ENCODE results near the gene SP7.
A peak's percentile ranks its signal among the peaks of the same experiment; 100 is the strongest.

The SP7 gene

DNA sequence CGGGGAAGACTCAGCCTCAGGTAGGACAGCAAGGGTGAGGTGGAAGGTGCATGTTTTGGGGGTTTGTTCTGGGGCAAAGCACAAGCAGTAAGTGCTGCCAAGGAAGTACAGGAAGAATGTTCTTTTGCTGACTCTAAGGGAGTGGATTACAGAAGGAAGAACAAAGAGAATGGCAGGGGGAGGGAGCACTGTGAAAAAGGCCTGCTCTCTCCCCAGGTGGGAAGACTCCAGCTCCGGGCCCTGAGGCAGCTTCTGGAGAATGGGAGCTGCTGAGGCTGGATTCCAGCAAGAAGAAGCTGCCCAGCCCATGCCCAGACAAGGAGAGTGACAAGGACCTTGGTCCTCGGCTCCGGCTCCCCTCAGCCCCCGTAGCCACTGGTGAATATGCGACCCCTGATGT lies 47.8 kb downstream of the SP7 start:
- no peak overlapping the region for H3K4me3 ChIP-seq (ENCODE audit: low read depth, low read length)
- DNase-seq (ENCODE audit: low read depth), result no peak
- TF ChIP-seq, protein P1, sequence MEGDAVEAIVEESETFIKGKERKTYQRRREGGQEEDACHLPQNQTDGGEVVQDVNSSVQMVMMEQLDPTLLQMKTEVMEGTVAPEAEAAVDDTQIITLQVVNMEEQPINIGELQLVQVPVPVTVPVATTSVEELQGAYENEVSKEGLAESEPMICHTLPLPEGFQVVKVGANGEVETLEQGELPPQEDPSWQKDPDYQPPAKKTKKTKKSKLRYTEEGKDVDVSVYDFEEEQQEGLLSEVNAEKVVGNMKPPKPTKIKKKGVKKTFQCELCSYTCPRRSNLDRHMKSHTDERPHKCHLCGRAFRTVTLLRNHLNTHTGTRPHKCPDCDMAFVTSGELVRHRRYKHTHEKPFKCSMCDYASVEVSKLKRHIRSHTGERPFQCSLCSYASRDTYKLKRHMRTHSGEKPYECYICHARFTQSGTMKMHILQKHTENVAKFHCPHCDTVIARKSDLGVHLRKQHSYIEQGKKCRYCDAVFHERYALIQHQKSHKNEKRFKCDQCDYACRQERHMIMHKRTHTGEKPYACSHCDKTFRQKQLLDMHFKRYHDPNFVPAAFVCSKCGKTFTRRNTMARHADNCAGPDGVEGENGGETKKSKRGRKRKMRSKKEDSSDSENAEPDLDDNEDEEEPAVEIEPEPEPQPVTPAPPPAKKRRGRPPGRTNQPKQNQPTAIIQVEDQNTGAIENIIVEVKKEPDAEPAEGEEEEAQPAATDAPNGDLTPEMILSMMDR (IDR thresholded peaks at IDR 0.05; ENCODE audit: low read depth, low read length, missing control alignments), result no peak

DNA sequence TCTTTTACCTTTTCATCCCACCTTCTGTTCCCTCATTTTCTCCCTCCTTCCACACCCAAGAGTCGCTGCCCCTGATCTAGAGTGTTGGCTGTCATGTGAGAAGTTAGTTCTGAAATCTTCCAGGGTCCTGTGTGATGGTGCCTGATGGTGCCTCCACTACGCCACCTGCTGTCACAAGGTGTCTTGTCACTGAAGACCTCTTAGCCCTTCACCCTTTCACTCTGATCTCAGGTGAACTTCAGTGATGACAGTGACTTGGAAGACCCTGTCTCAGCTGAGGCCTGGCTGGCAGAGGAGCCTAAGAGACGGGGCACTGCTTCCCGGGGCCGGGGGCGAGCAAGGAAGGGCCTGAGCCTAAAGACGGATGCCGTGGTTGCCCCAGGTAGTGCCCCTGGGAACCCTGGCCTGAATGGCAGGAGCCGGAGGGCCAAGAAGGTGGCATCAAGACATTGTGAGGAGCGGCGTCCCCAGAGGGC lies 48.4 kb downstream of the SP7 start:
- TF ChIP-seq, protein P1 (IDR thresholded peaks at IDR 0.05; ENCODE audit: low read depth, low read length, missing control alignments), result peak; percentile 80
- no peak overlapping the region for H3K4me3 ChIP-seq (ENCODE audit: low read depth, low read length)
- peak; percentile 39 for DNase-seq (ENCODE audit: low read depth)

DNA sequence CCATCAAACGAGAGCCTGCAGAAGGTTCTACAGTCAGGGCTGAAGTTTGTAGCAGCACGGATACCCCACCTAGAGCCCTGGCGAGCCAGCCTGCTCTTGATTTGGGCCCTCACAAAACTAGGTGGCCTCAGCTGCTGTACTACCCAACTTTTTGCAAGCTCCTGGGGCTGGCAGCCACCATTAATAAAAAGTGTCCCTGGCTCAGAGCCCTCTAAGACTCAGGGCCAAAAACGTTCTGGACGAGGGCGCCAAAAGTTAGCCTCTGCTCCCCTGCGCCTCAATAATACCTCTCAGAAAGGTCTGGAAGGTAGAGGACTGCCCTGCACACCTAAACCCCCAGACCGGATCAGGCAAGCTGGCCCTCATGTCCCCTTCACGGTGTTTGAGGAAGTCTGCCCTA lies 49.7 kb downstream of the SP7 start:
- DNase-seq (ENCODE audit: low read depth), result no peak
- TF ChIP-seq, protein P1 (IDR thresholded peaks at IDR 0.05; ENCODE audit: low read depth, low read length, missing control alignments), result no peak
- H3K4me3 ChIP-seq (ENCODE audit: low read depth, low read length), result no peak overlapping the region

DNA sequence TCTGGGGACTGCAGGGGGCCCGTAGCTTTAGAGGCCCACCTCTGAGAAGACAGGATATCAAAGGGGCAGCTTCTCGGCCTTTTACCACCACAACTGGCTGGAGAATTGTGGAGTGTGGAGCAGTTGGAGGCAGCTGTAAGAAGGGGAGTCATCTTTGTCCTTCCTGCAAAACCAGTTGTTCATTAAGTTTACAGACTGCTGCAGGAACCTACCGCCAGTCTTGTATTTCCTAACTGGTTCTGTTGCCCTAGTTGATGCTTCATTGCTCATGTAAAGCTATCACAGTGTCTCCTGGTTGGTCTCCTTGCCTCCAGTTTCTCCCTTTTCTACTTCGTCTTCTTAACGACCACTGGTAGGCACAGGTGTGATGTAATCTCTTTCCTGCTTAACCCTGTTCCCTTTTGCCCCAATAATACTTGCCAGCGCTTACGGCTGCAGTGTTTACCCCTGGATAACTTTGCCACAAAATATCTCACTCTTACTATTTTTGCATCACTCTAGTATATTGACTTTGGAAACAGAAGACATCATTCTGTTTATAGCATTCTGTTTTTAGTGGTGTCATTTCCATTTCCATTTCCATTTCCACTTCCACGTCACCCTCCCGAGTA lies 56.2 kb downstream of the SP7 start:
- TF ChIP-seq, protein P1 (IDR thresholded peaks at IDR 0.05; ENCODE audit: low read depth, low read length, missing control alignments), result no peak
- no peak for DNase-seq (ENCODE audit: low read depth)
- H3K4me3 ChIP-seq (ENCODE audit: low read depth, low read length), result no peak overlapping the region

DNA sequence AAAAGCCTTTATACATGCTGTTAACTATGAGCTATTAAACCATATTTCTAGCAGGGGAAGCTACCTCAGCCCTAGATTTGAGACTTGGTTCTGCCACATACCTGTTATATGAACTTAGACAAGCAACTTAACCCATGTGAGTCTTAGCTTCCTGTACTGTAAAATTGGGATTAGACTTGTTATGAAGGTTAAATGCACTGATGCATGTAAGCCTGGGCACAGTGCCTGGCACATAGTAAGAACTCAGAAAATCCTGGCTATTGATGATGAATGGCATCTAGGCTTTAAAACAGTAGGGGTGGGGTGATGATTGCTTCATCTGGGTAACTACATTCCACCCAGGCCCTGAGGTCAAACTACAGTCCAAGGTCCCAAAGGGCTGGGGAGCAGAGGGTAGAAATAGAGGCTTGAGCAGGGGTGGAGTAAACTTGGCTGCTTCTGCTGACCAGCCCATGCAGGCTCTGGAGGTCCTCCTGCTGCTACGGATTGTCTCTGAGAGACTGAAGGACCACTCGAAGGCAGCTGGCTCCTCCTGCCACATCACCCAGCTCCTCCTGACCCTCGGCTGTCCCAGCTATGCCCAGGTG lies 56.8 kb downstream of the SP7 start:
- DNase-seq (ENCODE audit: low read depth), result no peak
- H3K4me3 ChIP-seq (ENCODE audit: low read depth, low read length), result no peak overlapping the region
- TF ChIP-seq, protein P1 (IDR thresholded peaks at IDR 0.05; ENCODE audit: low read depth, low read length, missing control alignments), result no peak

DNA sequence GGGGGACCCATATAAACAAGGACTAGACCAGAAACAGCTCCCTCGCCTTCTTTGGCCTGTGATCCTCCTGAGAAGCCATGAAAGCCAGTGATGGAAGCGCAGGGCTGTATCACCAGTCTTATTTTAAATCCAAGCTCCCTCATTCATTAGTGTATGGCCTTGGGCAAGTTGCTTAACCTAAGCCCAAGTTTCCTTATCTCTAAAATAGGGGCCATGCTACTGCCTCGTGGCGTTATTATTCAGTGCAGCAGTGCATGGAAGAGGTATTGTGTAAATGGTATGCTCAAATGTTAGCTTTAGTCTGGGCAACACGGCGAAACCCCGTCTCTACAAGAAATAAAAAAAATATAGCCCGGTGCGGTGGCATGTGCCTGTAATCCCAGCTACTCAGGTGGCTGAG lies 58.2 kb downstream of the SP7 start:
- TF ChIP-seq, protein P1 (IDR thresholded peaks at IDR 0.05; ENCODE audit: low read depth, low read length, missing control alignments), result no peak
- no peak for DNase-seq (ENCODE audit: low read depth)
- no peak overlapping the region for H3K4me3 ChIP-seq (ENCODE audit: low read depth, low read length)
